H9 (cell line): Measurements from ENCODE around the gene GAB3. TPM values are rescaled to one million over a fixed set of nuclear protein-coding genes. Genes with fewer than 3 reads are reported as not detected.

Source experiments
- DNase-seq: peaks from one replicate; pipeline ENCODE4 v3.0.0-alpha.2; 2017
- H2AFZ ChIP-seq: one replicate; pipeline ENCODE4 v1.6.1; 2013; ENCODE audit warnings: mild to moderate bottlenecking, low read length, control low read depth, moderate library complexity
- H2AK5ac ChIP-seq: 2 replicates; pipeline ENCODE4 v1.6.1; 2013; ENCODE audit warnings: low read length, control low read depth, mixed read lengths; ENCODE audit not compliant: insufficient read length
- H2BK120ac ChIP-seq: one replicate; pipeline ENCODE4 v1.6.1; 2013; ENCODE audit warnings: low read depth, mild to moderate bottlenecking, low read length, control low read depth, inconsistent platforms; ENCODE audit not compliant: poor library complexity, severe bottlenecking
- H2BK12ac ChIP-seq: 2 replicates; pipeline ENCODE4 v1.6.1; 2013; ENCODE audit warnings: low read length, control low read depth, mixed read lengths, low read depth; ENCODE audit not compliant: insufficient read length
- H2BK15ac ChIP-seq: 2 replicates; pipeline ENCODE4 v1.6.1; 2013; ENCODE audit warnings: low read depth, low read length, control low read depth
- H2BK20ac ChIP-seq: one replicate; pipeline ENCODE4 v1.6.1; 2013; ENCODE audit warnings: low read depth, mild to moderate bottlenecking, low read length, control low read depth, inconsistent platforms; ENCODE audit not compliant: poor library complexity, severe bottlenecking
- H2BK5ac ChIP-seq: 2 replicates; pipeline ENCODE4 v1.6.1; 2013; ENCODE audit warnings: low read length, control low read depth, mixed read lengths; ENCODE audit not compliant: insufficient read length
- H3K14ac ChIP-seq: 2 replicates; pipeline ENCODE4 v1.6.1; 2013; ENCODE audit warnings: low read length, control low read depth; ENCODE audit not compliant: insufficient read depth
- H3K18ac ChIP-seq: 2 replicates; pipeline ENCODE4 v1.6.1; 2013; ENCODE audit warnings: low read depth, mild to moderate bottlenecking, mixed read lengths, low read length, control low read depth; ENCODE audit not compliant: insufficient read length
- H3K23ac ChIP-seq: 2 replicates; pipeline ENCODE4 v1.6.1; 2013; ENCODE audit warnings: low read length, control low read depth, mixed read lengths, low read depth; ENCODE audit not compliant: insufficient read length
- H3K23me2 ChIP-seq: 2 replicates; pipeline ENCODE4 v1.6.1; 2013; ENCODE audit warnings: low read depth, mild to moderate bottlenecking, mixed read lengths, low read length, control low read depth; ENCODE audit not compliant: insufficient read length, poor library complexity, severe bottlenecking
- H3K27ac ChIP-seq: 2 replicates; pipeline ENCODE4 v1.5.1; 2013; ENCODE audit warnings: low read length, control low read depth, mixed read lengths, low read depth; ENCODE audit not compliant: insufficient read length
- H3K27me3 ChIP-seq: 2 replicates; pipeline ENCODE4 v1.6.1; 2013; ENCODE audit warnings: low read length, control low read depth, inconsistent platforms; ENCODE audit not compliant: insufficient read depth
- H3K4ac ChIP-seq: 2 replicates; pipeline ENCODE4 v1.6.1; 2013; ENCODE audit warnings: low read depth, mild to moderate bottlenecking, control low read depth, inconsistent platforms, low read length, moderate library complexity
- H3K4me1 ChIP-seq: 2 replicates; pipeline ENCODE4 v1.6.1; 2013; ENCODE audit warnings: low read length, control low read depth, inconsistent platforms; ENCODE audit not compliant: insufficient read depth
- H3K4me2 ChIP-seq: 2 replicates; pipeline ENCODE4 v1.6.1; 2013; ENCODE audit warnings: low read length, control low read depth, mixed read lengths; ENCODE audit not compliant: insufficient read length, insufficient read depth
- H3K56ac ChIP-seq: 2 replicates; pipeline ENCODE4 v1.6.1; 2013; ENCODE audit warnings: low read depth, mild to moderate bottlenecking, mixed read lengths, low read length, control low read depth; ENCODE audit not compliant: insufficient read length
- H3K79me1 ChIP-seq: 2 replicates; pipeline ENCODE4 v1.6.1; 2013; ENCODE audit warnings: low read depth, mild to moderate bottlenecking, moderate library complexity, low read length, control low read depth, inconsistent platforms; ENCODE audit not compliant: insufficient read depth, poor library complexity, severe bottlenecking
- H3K79me2 ChIP-seq: 2 replicates; pipeline ENCODE4 v1.6.1; 2013; ENCODE audit warnings: low read length, control low read depth, inconsistent platforms; ENCODE audit not compliant: insufficient read depth
- H3K9ac ChIP-seq: 2 replicates; pipeline ENCODE4 v1.6.1; 2013; ENCODE audit warnings: low read length, control low read depth, mixed read lengths; ENCODE audit not compliant: insufficient read length; ENCODE audit errors: extremely low read depth
- H3K9me3 ChIP-seq: one replicate; pipeline ENCODE4 v1.6.1; 2013; ENCODE audit warnings: low read depth, low read length, inconsistent platforms; ENCODE audit not compliant: control insufficient read depth
- H3T11ph ChIP-seq: one replicate; pipeline ENCODE4 v1.6.1; 2013; ENCODE audit warnings: mild to moderate bottlenecking, low read length, control low read depth, inconsistent platforms
- H4K20me1 ChIP-seq: one replicate; pipeline ENCODE4 v1.6.1; 2013; ENCODE audit not compliant: control insufficient read depth, insufficient read length, insufficient read depth
- H4K5ac ChIP-seq: 2 replicates; pipeline ENCODE4 v1.6.1; 2013; ENCODE audit warnings: low read depth, mild to moderate bottlenecking, mixed read lengths, low read length, control low read depth; ENCODE audit not compliant: insufficient read length
- H4K8ac ChIP-seq: replicated peaks from 2 replicates; pipeline ENCODE4 v1.6.1; 2013; ENCODE audit warnings: low read length, control low read depth, mixed read lengths, low read depth; ENCODE audit not compliant: insufficient read length
- H4K91ac ChIP-seq: 2 replicates; pipeline ENCODE4 v1.6.1; 2013; ENCODE audit warnings: low read depth, mild to moderate bottlenecking, moderate library complexity, mixed read lengths, low read length, control low read depth; ENCODE audit not compliant: insufficient read length
- H3K27ac Mint-ChIP-seq, 3 experiments: 2 replicates in 2 of 3; 3 replicates in 1 of 3; pipeline ENCODE4 v1.8.0; 2020 to 2021; ENCODE audit warnings: mixed read lengths in 3 of 3, mild to moderate bottlenecking in 1 of 3, moderate library complexity in 1 of 3
- H3K27me3 Mint-ChIP-seq: 2 replicates; pipeline ENCODE4 v1.8.0; 2021; ENCODE audit warnings: low read depth, mild to moderate bottlenecking, moderate library complexity, mixed read lengths
- H3K36me3 Mint-ChIP-seq, 3 experiments: 2 replicates in 2 of 3; 3 replicates in 1 of 3; pipeline ENCODE4 v1.8.0; 2020 to 2021; ENCODE audit warnings: low read depth in 3 of 3, mixed read lengths in 3 of 3; ENCODE audit not compliant: insufficient read depth in 1 of 3
- H3K4me1 Mint-ChIP-seq, 2 experiments: 2 replicates each; pipeline ENCODE4 v1.8.0; 2020; ENCODE audit warnings: mixed read lengths in 2 of 2
- H3K4me3 Mint-ChIP-seq, 2 experiments: 2 replicates in 1 of 2; 3 replicates in 1 of 2; pipeline ENCODE4 v1.8.0; 2020 to 2021; ENCODE audit warnings: mild to moderate bottlenecking in 2 of 2, mixed read lengths in 2 of 2, moderate library complexity in 1 of 2
- H3K9me3 Mint-ChIP-seq, 2 experiments: 2 replicates in 1 of 2; 3 replicates in 1 of 2; pipeline ENCODE4 v1.8.0; 2020; ENCODE audit warnings: mild to moderate bottlenecking in 2 of 2, mixed read lengths in 2 of 2, moderate library complexity in 1 of 2
- CTCF ChIP-seq: fragments of 200-600 bp; sonication (generic); conservative IDR thresholded peaks from 3 replicates; pipeline ENCODE4 v1.8.0; 2021; ENCODE audit warnings: antibody characterized with exemption, mild to moderate bottlenecking
- WGBS: extraction: QIAGEN DNeasy Blood & Tissue Kit; methylation state at CpG from one replicate; pipeline ENCODE4 v1.1.7; 2013; ENCODE audit warnings: missing lambda C conversion rate, low lambda C conversion rate, mixed read lengths; ENCODE audit not compliant: insufficient read length; ENCODE audit errors: extremely low coverage; 5-methylcytosine and 5-hydroxymethylcytosine counted together
- total RNA-seq: library from RNA; stranded (reverse); gene quantifications from 2 replicates; pipeline ENCODE4 v1.2.1, GENCODE V29; 2021

GAB3 gene
- total RNA-seq, 1 experiment from 2014 or later = 0.46 TPM

GRCh38 chrX:154732421-154733065 is 18.3 kb downstream of the GAB3 start:
- H3K9me3 ChIP-seq = peaks cover 67% of the 10 kb centered on the region
- no peaks in the 10 kb centered on the region for H3K23me2 ChIP-seq
- H4K8ac ChIP-seq = no peak overlapping the region
- no peaks in the 10 kb centered on the region for H3K79me2 ChIP-seq
- no peak for DNase-seq
- H3K27me3 ChIP-seq = no peaks in the 10 kb centered on the region
- H3K4me1 ChIP-seq = peaks cover 2% of the 10 kb centered on the region; the same call in 1 of the 2 replicates
- Mint-ChIP-seq H3K4me3 (no peak overlapping the region), H3K27me3 (peaks cover under 1% of the 10 kb centered on the region), H3K27ac (no peak overlapping the region), H3K4me1 (peaks cover 5 to 9% of the 10 kb centered on the region in 2 experiments; a peak in 2 of 4 replicates), H3K36me3 (peaks cover 0 to 2% (median 0%) of the 10 kb centered on the region in 3 experiments; a peak in 2 of 7 replicates), H3K9me3 (peaks cover 77 to 84% of the 10 kb centered on the region in 2 experiments)
- H3K4ac ChIP-seq = no peak overlapping the region
- no peak overlapping the region for H2AFZ ChIP-seq
- H2BK5ac ChIP-seq = no peak overlapping the region
- H2AK5ac ChIP-seq = no peak overlapping the region
- H4K91ac ChIP-seq = no peak overlapping the region
- no peak overlapping the region for H2BK120ac ChIP-seq
- no peak overlapping the region for H4K5ac ChIP-seq
- no peak overlapping the region for H3K4me2 ChIP-seq
- H3K23ac ChIP-seq = no peak overlapping the region
- H3K27ac ChIP-seq = no peak overlapping the region
- no peak overlapping the region for H2BK20ac ChIP-seq
- no peak for TF ChIP-seq CTCF
- H3K9ac ChIP-seq = no peak overlapping the region
- H3T11ph ChIP-seq = no peak overlapping the region
- H3K18ac ChIP-seq = no peak overlapping the region
- no peak overlapping the region for H2BK15ac ChIP-seq
- H4K20me1 ChIP-seq = no peaks in the 10 kb centered on the region
- H3K56ac ChIP-seq = no peak overlapping the region
- no peaks in the 10 kb centered on the region for H3K79me1 ChIP-seq
- H3K14ac ChIP-seq = no peak overlapping the region
- no peak overlapping the region for H2BK12ac ChIP-seq
- no CpG with 5 or more reads among the region's 5 CpGs for WGBS
